ENCODE results near the gene IMMT. TPM values are rescaled to one million over a fixed set of nuclear protein-coding genes. Genes with fewer than 3 reads are reported as not detected.

IMMT gene
- total RNA-seq, 1 experiment from 2014 or later, result 172 TPM

DNA sequence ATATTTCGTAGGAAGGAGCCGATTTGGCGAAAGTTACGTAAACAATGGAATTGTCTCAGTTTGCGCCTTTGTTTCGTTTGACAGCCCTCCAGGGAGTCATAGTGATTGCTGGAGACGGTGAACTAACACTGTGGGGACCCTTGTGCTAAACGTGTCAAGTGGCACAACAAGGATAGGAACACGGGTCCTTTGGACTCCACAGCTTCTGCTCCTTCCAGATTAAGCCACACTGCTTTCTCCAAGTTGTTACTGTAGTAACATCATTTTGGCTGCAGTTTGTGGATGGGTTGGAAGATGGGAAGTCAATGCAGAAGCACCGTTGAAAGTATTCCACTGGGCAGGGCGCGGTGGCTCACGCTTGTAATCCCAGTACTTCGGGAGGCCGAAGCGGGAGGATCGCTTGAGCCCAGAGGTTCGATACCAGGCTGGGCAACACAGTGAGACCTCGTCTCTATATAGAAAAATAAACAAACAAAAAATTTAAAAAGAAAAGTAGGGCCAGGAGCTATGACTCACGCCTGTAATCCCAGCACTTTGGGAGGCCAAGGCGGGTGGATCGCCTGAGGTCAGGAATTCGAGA, 636 bp upstream of the IMMT start:
- no peak for DNase-seq (ENCODE audit: low spot score)
- TF ChIP-seq EZH2 (IDR thresholded peaks at IDR 0.05; ENCODE audit: borderline replicate concordance, low read depth, low read length, poor library complexity, severe bottlenecking), result no peak
- TF ChIP-seq, protein P1, sequence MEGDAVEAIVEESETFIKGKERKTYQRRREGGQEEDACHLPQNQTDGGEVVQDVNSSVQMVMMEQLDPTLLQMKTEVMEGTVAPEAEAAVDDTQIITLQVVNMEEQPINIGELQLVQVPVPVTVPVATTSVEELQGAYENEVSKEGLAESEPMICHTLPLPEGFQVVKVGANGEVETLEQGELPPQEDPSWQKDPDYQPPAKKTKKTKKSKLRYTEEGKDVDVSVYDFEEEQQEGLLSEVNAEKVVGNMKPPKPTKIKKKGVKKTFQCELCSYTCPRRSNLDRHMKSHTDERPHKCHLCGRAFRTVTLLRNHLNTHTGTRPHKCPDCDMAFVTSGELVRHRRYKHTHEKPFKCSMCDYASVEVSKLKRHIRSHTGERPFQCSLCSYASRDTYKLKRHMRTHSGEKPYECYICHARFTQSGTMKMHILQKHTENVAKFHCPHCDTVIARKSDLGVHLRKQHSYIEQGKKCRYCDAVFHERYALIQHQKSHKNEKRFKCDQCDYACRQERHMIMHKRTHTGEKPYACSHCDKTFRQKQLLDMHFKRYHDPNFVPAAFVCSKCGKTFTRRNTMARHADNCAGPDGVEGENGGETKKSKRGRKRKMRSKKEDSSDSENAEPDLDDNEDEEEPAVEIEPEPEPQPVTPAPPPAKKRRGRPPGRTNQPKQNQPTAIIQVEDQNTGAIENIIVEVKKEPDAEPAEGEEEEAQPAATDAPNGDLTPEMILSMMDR (conservative IDR thresholded peaks at IDR 0.05; ENCODE audit: low read depth, low read length), result no peak

DNA sequence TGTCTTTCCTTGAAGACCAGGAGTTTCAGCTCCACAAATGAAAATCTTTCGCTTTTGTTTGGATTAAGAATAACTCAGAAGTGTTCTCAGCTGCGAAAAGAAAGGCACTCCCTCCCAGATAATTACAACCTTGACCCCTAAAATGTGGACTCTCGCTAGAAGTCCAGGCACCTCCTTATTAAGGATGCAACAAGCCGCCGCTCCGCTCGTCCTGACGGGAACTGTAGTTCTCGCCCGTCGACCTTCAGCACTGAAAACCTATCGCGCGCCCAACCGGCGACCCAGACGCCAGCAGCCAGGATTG, 559 bp downstream of the IMMT start:
- Histone ChIP-seq H3K4me3 (ENCODE audit: low read depth, low read length, poor library complexity, severe bottlenecking) (peak overlapping the region; percentile 78), H3K27me3 (replicated peaks; ENCODE audit: insufficient read depth, low read depth, low read length, poor library complexity) (no peaks in the 10 kb centered on the region), H3K4me1 (ENCODE audit: insufficient read depth, low read length, poor library complexity, severe bottlenecking) (peaks cover 10% of the 10 kb centered on the region), H3K27ac (ENCODE audit: low read depth, low read length, poor library complexity, severe bottlenecking) (peak overlapping the region; percentile 99), H3K36me3 (ENCODE audit: insufficient read depth, low read length, poor library complexity, severe bottlenecking) (peaks cover 3% of the 10 kb centered on the region), H3K9me3 (ENCODE audit: low read depth, low read length, poor library complexity, severe bottlenecking) (no peaks in the 10 kb centered on the region)
- intact Hi-C loops (cut with micrococcal nuclease; ENCODE audit: unreplicated experiment), result loop anchor here (1.0 kb wide), 1 partner anchor 246 kb away; no protein-coding TSS in a partner anchor
- TSS peak; percentile 42 for BruUV-seq (replicated peaks)
- no peak for DNase-seq (ENCODE audit: low spot score)
- CTCF ChIA-PET, result no interaction called here
- POLR2A ChIA-PET (ENCODE audit: low non-redundant PET), result no interaction called here
- TF ChIP-seq, protein P1 (conservative IDR thresholded peaks at IDR 0.05; ENCODE audit: low read depth, low read length), result no peak
- TF ChIP-seq EZH2 (IDR thresholded peaks at IDR 0.05; ENCODE audit: borderline replicate concordance, low read depth, low read length, poor library complexity, severe bottlenecking), result no peak

More for the DNA sequence above, 636 bp upstream of the IMMT start:
- peak overlapping the region; percentile 99 for H3K27ac ChIP-seq (ENCODE audit: low read depth, low read length, poor library complexity, severe bottlenecking)
- CTCF ChIA-PET, result interaction anchor here (0.5 kb wide), 1 partner anchor 9 kb away, joined by 3 read pairs; no protein-coding TSS in a partner anchor
- H3K36me3 ChIP-seq (ENCODE audit: insufficient read depth, low read length, poor library complexity, severe bottlenecking), result peaks cover 3% of the 10 kb centered on the region
- POLR2A ChIA-PET (ENCODE audit: low non-redundant PET), result interaction anchor here (0.7 kb wide), 1 partner anchor 196 kb away, joined by 3 read pairs; no protein-coding TSS in a partner anchor
- H3K9me3 ChIP-seq (ENCODE audit: low read depth, low read length, poor library complexity, severe bottlenecking), result no peaks in the 10 kb centered on the region
- no peaks in the 10 kb centered on the region for H3K27me3 ChIP-seq (replicated peaks; ENCODE audit: insufficient read depth, low read depth, low read length, poor library complexity)
- peak overlapping the region; percentile 78 for H3K4me3 ChIP-seq (ENCODE audit: low read depth, low read length, poor library complexity, severe bottlenecking)
- peaks cover 12% of the 10 kb centered on the region for H3K4me1 ChIP-seq (ENCODE audit: insufficient read depth, low read length, poor library complexity, severe bottlenecking)
- BruUV-seq (replicated peaks), result TSS peak; percentile 32
- intact Hi-C loops (cut with micrococcal nuclease; ENCODE audit: unreplicated experiment), result loop anchor here (1.0 kb wide), 1 partner anchor 244 kb away; no protein-coding TSS in a partner anchor

DNA sequence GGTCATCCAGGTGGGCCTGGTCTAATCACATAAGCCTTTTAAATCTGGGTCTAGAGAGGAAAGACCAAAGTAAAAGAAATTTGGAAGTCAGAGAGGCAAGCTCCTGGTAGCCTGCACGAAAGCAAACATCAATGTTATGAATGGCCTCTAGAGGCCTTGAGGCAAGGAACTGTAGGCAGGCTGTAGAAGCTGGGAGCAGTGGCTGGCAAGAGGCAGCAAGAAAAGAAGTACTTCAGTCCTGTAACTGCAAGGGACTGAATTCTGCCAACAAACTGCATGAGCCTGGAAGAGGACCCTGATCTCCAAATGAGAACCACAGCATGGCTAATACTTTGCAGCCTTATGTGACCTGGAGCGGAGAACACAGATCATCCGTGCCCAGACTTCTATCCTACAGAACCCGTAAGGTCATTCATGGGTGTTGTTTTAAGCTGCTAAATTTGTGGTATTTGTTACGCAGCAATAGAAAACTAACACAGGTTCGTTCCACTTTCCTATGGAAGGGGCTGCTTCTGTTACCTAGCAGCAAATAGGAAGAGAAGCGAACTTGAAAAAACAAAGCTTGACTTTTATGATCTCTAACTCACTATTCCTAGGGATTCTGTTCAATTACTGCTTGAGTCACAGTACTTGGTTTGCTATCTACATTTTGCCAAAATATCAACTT, 1.2 kb downstream of the IMMT start:
- Histone ChIP-seq H3K4me1 (ENCODE audit: insufficient read depth, low read length, poor library complexity, severe bottlenecking) (peaks cover 10% of the 10 kb centered on the region), H3K27ac (ENCODE audit: low read depth, low read length, poor library complexity, severe bottlenecking) (peak overlapping the region; percentile 99), H3K9me3 (ENCODE audit: low read depth, low read length, poor library complexity, severe bottlenecking) (no peaks in the 10 kb centered on the region), H3K36me3 (ENCODE audit: insufficient read depth, low read length, poor library complexity, severe bottlenecking) (peaks cover 3% of the 10 kb centered on the region), H3K4me3 (ENCODE audit: low read depth, low read length, poor library complexity, severe bottlenecking) (peak overlapping the region; percentile 78), H3K27me3 (replicated peaks; ENCODE audit: insufficient read depth, low read depth, low read length, poor library complexity) (no peaks in the 10 kb centered on the region)
- peak; percentile 26 for DNase-seq (ENCODE audit: low spot score)
- intact Hi-C loops (cut with micrococcal nuclease; ENCODE audit: unreplicated experiment), result no loop called here
- no TSS peak for BruUV-seq (replicated peaks)
- TF ChIP-seq, protein P1 (conservative IDR thresholded peaks at IDR 0.05; ENCODE audit: low read depth, low read length), result no peak
- TF ChIP-seq EZH2 (IDR thresholded peaks at IDR 0.05; ENCODE audit: borderline replicate concordance, low read depth, low read length, poor library complexity, severe bottlenecking), result no peak
- POLR2A ChIA-PET (ENCODE audit: low non-redundant PET), result no interaction called here
- CTCF ChIA-PET, result no interaction called here

Data from A673 (cell line).